ENCODE data around the gene GJB3.

Gene GJB3

DNA sequence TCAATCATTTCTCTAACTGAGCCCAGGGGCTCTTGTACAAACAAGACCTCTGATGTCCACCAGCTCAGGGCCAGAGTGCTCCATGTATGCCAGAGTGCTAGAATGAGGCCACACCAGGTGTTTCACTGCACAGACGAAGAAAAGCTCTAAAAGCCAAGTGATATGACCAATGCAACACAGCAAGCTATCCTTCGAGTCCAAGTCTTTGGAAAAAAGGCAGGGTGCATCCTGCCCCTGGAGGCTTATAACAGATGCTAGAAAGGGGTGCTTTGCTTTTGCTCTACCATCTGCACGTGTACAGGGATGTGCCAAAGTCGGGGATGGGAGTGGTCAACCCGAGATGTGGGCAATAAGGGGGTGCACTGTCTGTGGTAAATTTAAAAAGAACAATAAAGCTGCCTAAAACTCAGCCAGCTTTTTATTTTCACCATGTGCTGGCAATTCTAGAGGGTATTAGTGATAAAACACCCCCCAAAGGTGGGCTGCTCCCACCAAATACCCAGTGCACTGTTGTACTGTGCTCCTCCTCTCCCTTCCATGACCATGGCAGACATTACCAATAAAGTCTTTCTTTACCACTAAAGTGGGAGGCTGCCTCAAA is 46.4 kb downstream of the GJB3 start:
- no peak for DNase-seq

DNA sequence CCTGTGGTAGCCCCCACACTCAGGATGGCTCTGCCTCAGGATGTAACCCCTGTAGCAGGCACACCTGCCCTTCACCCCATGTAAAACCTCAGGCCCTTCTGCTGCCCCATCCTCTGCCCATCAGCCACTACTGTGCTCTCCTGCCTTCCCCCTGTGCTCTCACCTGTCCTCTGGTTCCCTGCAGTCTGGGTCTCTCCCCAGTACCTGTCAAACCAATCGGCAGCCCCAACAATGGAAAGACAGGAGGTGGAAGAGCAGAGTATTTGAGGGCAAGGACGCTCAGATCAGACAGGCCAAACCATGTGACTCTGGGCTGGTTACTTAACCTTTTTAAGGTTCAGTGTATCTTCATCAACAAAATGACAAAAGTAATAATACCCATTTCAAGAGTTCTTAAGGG is 47.6 kb downstream of the GJB3 start:
- no peak for DNase-seq

DNA sequence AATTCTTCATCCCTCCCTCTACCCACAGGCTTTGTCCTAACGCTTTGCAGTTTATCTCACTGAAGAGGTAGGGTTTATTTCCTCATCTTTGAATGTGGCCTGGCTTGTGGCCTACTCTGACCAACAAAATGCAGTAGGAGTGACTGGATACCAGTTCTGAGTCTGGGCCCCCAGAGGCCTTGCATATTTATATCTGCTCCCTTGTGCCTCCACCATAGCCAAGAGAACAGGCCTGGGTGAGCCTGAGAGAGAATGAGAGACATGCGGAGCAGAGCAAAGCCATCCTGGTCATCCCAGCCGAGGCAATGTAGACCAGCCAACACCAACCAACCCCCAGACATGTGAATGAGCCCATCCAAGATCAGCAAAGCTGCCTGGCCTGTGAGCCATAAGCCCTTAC is 48.2 kb downstream of the GJB3 start:
- peak; percentile 85 for DNase-seq

DNA sequence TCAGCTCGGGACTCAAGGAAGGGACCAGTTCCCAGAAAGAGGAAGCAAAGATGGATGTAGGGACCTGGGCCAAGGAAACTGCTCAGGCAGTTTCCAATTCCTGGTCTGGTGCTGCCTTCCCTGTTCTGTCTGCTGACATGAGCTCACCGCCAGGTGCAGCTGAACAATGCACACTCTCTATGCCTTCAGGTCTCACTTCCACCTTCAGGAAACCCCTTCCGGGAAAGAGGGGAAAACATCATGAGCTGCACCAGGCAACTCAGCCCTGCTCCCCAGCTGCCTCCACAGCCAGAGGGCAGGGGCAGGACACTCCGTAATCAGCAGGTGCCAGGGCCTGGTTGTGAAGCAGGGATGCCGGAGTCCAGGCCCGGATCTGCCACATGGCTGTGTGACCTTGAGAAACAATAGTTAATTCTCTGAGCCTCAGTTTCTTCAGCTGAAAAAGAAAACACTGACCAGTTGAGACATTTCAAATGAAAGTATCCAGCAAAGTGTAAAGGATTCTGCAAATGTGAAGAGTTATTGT is 50.8 kb downstream of the GJB3 start:
- DNase-seq: no peak

- peak; percentile 49 for DNase-seq
These were observed 52.7 kb downstream of the GJB3 start for GRCh38 chr1:34833711-34834110.
